Cardiac ventricle fibroblast (primary cell): Measurements from ENCODE around the gene CEP68. TPM values are rescaled to one million over a fixed set of nuclear protein-coding genes. Genes with fewer than 3 reads are reported as not detected.

Experiments used
- total RNA-seq: library from RNA; depleted of rRNA; stranded (reverse); fragments of >200 nt; gene quantifications from 2 replicates; pipeline ENCODE4 v1.2.3, GENCODE V29; 2015

The CEP68 gene, protein sequence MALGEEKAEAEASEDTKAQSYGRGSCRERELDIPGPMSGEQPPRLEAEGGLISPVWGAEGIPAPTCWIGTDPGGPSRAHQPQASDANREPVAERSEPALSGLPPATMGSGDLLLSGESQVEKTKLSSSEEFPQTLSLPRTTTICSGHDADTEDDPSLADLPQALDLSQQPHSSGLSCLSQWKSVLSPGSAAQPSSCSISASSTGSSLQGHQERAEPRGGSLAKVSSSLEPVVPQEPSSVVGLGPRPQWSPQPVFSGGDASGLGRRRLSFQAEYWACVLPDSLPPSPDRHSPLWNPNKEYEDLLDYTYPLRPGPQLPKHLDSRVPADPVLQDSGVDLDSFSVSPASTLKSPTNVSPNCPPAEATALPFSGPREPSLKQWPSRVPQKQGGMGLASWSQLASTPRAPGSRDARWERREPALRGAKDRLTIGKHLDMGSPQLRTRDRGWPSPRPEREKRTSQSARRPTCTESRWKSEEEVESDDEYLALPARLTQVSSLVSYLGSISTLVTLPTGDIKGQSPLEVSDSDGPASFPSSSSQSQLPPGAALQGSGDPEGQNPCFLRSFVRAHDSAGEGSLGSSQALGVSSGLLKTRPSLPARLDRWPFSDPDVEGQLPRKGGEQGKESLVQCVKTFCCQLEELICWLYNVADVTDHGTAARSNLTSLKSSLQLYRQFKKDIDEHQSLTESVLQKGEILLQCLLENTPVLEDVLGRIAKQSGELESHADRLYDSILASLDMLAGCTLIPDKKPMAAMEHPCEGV
- 9.2 and 9.5 TPM in 2 replicates for total RNA-seq

DNA sequence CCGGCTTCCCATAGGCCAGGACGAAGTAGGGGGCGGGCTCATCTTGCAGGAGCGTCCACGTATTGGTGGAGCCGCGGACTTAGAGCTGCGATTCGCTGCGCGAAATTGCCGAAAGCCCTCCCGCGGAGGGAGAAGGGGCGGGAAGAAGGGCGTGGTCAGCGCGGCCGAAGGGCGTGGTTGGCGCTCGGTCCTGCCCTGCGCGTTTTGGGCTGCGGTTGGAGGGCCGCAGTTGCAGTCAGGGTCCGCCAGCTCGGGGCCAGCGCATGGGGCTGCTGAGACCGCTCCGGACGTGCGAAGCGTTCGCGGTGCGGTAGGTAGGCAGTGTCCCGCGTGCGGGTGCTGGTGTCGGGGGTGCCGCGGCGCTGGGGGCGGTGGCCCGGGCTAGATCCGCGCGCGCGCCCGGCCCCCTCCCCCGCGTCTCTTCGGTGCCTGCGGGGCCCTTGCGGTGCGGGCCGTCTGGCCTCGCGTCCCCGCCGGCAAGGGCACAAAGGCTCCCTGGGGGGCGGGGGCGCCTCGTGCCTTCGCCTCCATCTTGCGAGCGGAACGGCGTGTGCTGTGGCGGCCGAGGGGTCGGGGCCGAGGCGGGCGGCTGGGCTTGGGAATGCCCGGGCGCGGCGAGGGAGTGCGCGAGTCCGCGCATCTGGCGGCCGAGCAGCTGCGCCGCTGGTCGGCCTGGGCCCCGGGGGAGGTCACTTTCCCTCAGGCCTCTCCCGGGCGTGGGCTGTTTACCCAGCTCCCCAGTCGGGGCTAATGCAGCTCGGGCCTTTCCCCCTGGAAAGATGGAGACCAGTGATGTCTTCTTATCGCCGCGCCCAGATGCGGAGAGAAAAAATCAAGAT, at the start of gene CEP68:
Gene CEP68, plus strand, starts transcription at position 202 of the 839 bp plus-strand sequence. CDS start 13,029 bp downstream, outside the sequence.

DNA sequence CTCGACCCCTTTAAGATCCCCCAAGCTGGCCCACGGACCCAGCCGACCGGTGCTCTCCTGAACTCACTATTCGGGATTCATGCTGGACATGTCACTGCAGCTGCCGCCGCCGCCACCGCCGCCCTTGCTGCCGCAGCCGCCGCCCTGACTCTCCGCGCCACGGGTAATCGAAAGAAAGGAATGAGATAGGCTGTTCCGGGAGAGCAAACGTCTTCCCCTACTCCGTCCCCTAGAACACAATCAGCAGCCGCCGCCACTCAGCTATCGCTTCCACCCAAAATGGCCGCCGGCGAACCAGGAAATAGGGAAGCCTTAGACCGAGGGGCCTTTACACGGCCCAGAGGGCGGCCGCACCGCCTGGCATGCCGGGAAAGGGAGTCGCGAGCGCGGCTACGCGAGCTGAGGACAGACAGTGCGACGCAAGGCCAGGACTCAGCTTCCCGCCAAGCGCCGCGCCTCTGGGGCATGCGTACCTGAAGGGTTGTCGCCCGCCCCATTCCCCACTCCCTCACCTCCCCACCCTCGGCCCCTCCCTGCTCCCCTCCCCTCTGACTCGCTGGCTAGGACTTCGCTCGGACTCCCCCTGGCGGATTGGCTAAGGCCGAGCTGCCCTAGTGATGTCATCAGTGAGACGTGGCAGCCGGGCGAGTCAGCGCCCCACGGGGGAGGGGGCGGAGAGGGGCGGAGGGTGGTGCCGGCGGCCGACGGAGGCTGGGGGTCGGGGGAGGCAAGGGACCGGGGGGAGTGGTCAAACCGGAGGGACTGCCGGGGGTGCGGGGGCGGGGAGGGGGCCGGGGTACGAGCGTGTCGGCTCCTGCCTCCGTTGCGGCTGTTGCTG, 73.8 kb downstream of the CEP68 start, which contains the start of gene RAB1A:
Gene RAB1A, minus strand, starts transcription at position 281 of the 838 bp plus-strand sequence. Its CDS starts 191 bp downstream, at position 90.

Other genes with a start within 250 kb of the CEP68 start
- 2.2 and 2.7 TPM in 2 replicates for gene SLC1A4, start 67.0 kb upstream of the CEP68 start, total RNA-seq
- gene RAB1A, start 73.7 kb downstream of the CEP68 start, total RNA-seq = 81.5 and 113 TPM in 2 replicates
- 78.3 and 85.3 TPM in 2 replicates for gene ACTR2, start 171.4 kb downstream of the CEP68 start, total RNA-seq